ENCODE measurements around the gene ING3. TPM values are rescaled to one million over a fixed set of nuclear protein-coding genes. Genes with fewer than 3 reads are reported as not detected.

Gene ING3
- total and polyA plus RNA-seq, 9 of the 15 experiments (the other 6 are each of a cell fraction or from before 2014, with no cell fraction given) = 22.8 to 233 (median 50.4) TPM

GRCh38 chr7:120925392-120925791 is 25.2 kb upstream of the ING3 start:
- intact Hi-C loops (cut with micrococcal nuclease) = no loop called here
- Histone ChIP-seq H3K9me3 (replicated peaks; ENCODE audit: control insufficient read depth, insufficient read depth, low read depth, low read length) (no peaks in the 10 kb centered on the region), H3K9me1 (ENCODE audit: control insufficient read depth, insufficient read depth, low read length) (no peaks in the 10 kb centered on the region), H3K79me2 (ENCODE audit: control insufficient read depth, insufficient read depth, low read length) (no peaks in the 10 kb centered on the region), H2AFZ (ENCODE audit: low read depth, low read length) (no peak overlapping the region), H4K20me1 (replicated peaks; ENCODE audit: control insufficient read depth, insufficient read depth, low read length) (no peaks in the 10 kb centered on the region), H3K27ac (ENCODE audit: extremely low read depth, low read depth, low read length) (no peak overlapping the region), H3K4me2 (ENCODE audit: insufficient read depth, low read length) (no peak overlapping the region), H3K4me3 (no peak overlapping the region), H3K36me3 (ENCODE audit: control insufficient read depth, insufficient read depth, low read length) (no peaks in the 10 kb centered on the region), H3K27me3 (ENCODE audit: control insufficient read depth in 2 of 2, insufficient read depth in 2 of 2, low read length in 2 of 2) (peaks cover 0 to 2% of the 10 kb centered on the region in 2 experiments; a peak in 2 of 5 replicates), H3K9ac (ENCODE audit: insufficient read depth in 1 of 2, low read depth in 2 of 2, low read length in 2 of 2) (no peak overlapping the region), H3K4me1 (replicated peaks in 1 of 2; ENCODE audit: control insufficient read depth in 2 of 2, insufficient read depth in 2 of 2, low read length in 2 of 2) (no peaks in the 10 kb centered on the region)
- POLR2A ChIA-PET = interaction anchor here (0.8 to 1.9 kb wide), 2 partner anchors 9 to 24 kb away, joined by 3 to 5 read pairs; no protein-coding TSS in a partner anchor
- no TSS peak for BruUV-seq (replicated peaks)
- no peak for DNase-seq (ENCODE audit: extremely low read depth in 1 of 4, low spot score in 3 of 4)
- 0% methylated on average over 5 of the region's 5 CpGs for whole genome bisulfite sequencing (ENCODE audit: insufficient coverage, low coverage, missing lambda C conversion rate)
- TF ChIP-seq ZBED1 (IDR thresholded peaks at IDR 0.05) (no peak), ZEB2 (IDR thresholded peaks at IDR 0.05) (no peak), ZNF3 (CRISPR knock-in tag; IDR thresholded peaks at IDR 0.05) (no peak), MBD2 (IDR thresholded peaks at IDR 0.05; ENCODE audit: borderline replicate concordance, low read depth) (no peak), NFRKB (IDR thresholded peaks at IDR 0.05; ENCODE audit: low read depth) (no peak)
- ATAC-seq = peak; percentile 73
- no peak for FAIRE-seq
- in situ Hi-C loops (cut with MboI) = no loop called here
- CTCF ChIA-PET (ENCODE audit: low intra/inter-chr PET ratio) = no interaction called here

- no peak overlapping the region for H2AFZ ChIP-seq (ENCODE audit: low read depth, low read length)
- H3K27ac ChIP-seq (ENCODE audit: extremely low read depth, low read depth, low read length) = no peak overlapping the region
- no TSS peak for BruUV-seq (replicated peaks)
- no peak for FAIRE-seq
- no peaks in the 10 kb centered on the region for H3K4me1 ChIP-seq (replicated peaks in 1 of 2; ENCODE audit: control insufficient read depth in 2 of 2, insufficient read depth in 2 of 2, low read length in 2 of 2)
- ChIA-PET POLR2A (interaction anchor here (1.0 to 1.9 kb wide), 2 partner anchors 24 to 26 kb away, joined by 5 to 6 read pairs; partner anchors contain the start of gene ING3), CTCF (ENCODE audit: low intra/inter-chr PET ratio) (no interaction called here)
- no peak overlapping the region for H3K9ac ChIP-seq (ENCODE audit: insufficient read depth in 1 of 2, low read depth in 2 of 2, low read length in 2 of 2)
- H3K4me3 ChIP-seq = no peak overlapping the region
- WGBS (ENCODE audit: insufficient coverage, low coverage, missing lambda C conversion rate) = 1% methylated on average over 2 of the region's 2 CpGs
- intact Hi-C loops (cut with micrococcal nuclease) (no loop called here), in situ Hi-C loops (cut with MboI) (no loop called here)
- H3K27me3 ChIP-seq (ENCODE audit: control insufficient read depth in 2 of 2, insufficient read depth in 2 of 2, low read length in 2 of 2) = peaks cover 0 to 2% of the 10 kb centered on the region in 2 experiments; a peak in 2 of 5 replicates
- no peak for DNase-seq (ENCODE audit: extremely low read depth in 1 of 4, low spot score in 3 of 4)
- no peak for ATAC-seq
- H3K36me3 ChIP-seq (ENCODE audit: control insufficient read depth, insufficient read depth, low read length) = no peaks in the 10 kb centered on the region
- H3K4me2 ChIP-seq (ENCODE audit: insufficient read depth, low read length) = no peak overlapping the region
- H3K9me3 ChIP-seq (replicated peaks; ENCODE audit: control insufficient read depth, insufficient read depth, low read depth, low read length) = no peaks in the 10 kb centered on the region
- H3K9me1 ChIP-seq (ENCODE audit: control insufficient read depth, insufficient read depth, low read length) = no peaks in the 10 kb centered on the region
- no peaks in the 10 kb centered on the region for H3K79me2 ChIP-seq (ENCODE audit: control insufficient read depth, insufficient read depth, low read length)
- H4K20me1 ChIP-seq (replicated peaks; ENCODE audit: control insufficient read depth, insufficient read depth, low read length) = no peaks in the 10 kb centered on the region
- TF ChIP-seq ZNF79 (CRISPR knock-in tag; IDR thresholded peaks at IDR 0.05; ENCODE audit: low read depth) (no peak), PCBP1 (IDR thresholded peaks at IDR 0.05; ENCODE audit: low read depth, low read length, poor library complexity, severe bottlenecking) (no peak), TGIF2 (CRISPR knock-in tag; IDR thresholded peaks at IDR 0.05) (no peak), HBP1 (CRISPR knock-in tag; IDR thresholded peaks at IDR 0.05) (no peak), SAP30 (IDR thresholded peaks at IDR 0.05; ENCODE audit: borderline replicate concordance, insufficient read depth, low read depth, low read length, poor library complexity, severe bottlenecking) (no peak), ZSCAN32 (CRISPR knock-in tag; IDR thresholded peaks at IDR 0.05) (no peak), CBFB (CRISPR knock-in tag; IDR thresholded peaks at IDR 0.05) (no peak), SAFB (IDR thresholded peaks at IDR 0.05; ENCODE audit: borderline replicate concordance, low read depth, low read length) (no peak), MTA1 (IDR thresholded peaks at IDR 0.05; ENCODE audit: borderline replicate concordance) (no peak), SFPQ (IDR thresholded peaks at IDR 0.05; ENCODE audit: low read depth, low read length) (no peak)
These were observed 23.6 kb upstream of the ING3 start for GRCh38 chr7:120926943-120927346.
